Caco-2 (cell line): ENCODE measurements around the gene GREB1. TPM values are rescaled to one million over a fixed set of nuclear protein-coding genes. Genes with fewer than 3 reads are reported as not detected.

Experiments used
- BruUV-seq: library from RNA; stranded (reverse); fragments of 400-500 nt; replicated peaks from 2 replicates; lab custom pipeline; 2021; lab: Mats Ljungman, UMichigan
- CTCF ChIA-PET: fragments of 300-600 bp; sonication (Branson Sonifier 250); formaldehyde crosslinking; loops from one replicate; lab custom pipeline; 2022; ENCODE audit warnings: antibody characterized with exemption; lab: Charles Lee
- POLR2A ChIA-PET: fragments of 300-600 bp; sonication (Branson Sonifier 250); formaldehyde crosslinking; loops from one replicate; lab custom pipeline; 2022; ENCODE audit warnings: antibody characterized with exemption; lab: Charles Lee
- DNase-seq, 2 experiments: peaks; one replicate each; pipeline versions ENCODE4 v3.0.0 to v3.0.0-alpha.2; 2020 to 2022
- H3K27me3 ChIP-seq: replicated peaks from 2 replicates; pipeline ENCODE4 v1.6.0; 2011; ENCODE audit warnings: low read length; ENCODE audit not compliant: control insufficient read depth, insufficient read depth
- H3K36me3 ChIP-seq: 2 replicates; pipeline ENCODE4 v1.5.1; 2011; ENCODE audit warnings: low read length; ENCODE audit not compliant: control insufficient read depth, insufficient read depth
- H3K4me1 ChIP-seq: fragments of 250-450 bp; sonication (Bioruptor Pico); 2 replicates; pipeline ENCODE4 v1.5.1; 2020; ENCODE audit warnings: mild to moderate bottlenecking
- H3K4me3 ChIP-seq: 2 replicates; pipeline ENCODE4 v1.5.1; 2011; ENCODE audit warnings: low read depth, mild to moderate bottlenecking, control low read depth, low read length
- H3K9me3 ChIP-seq: fragments of 250-450 bp; sonication (Bioruptor Pico); 2 replicates; pipeline ENCODE4 v1.5.1; 2020; ENCODE audit warnings: mild to moderate bottlenecking, moderate library complexity
- H3K27ac Mint-ChIP-seq: one replicate; pipeline ENCODE4 v1.8.0; 2022; ENCODE audit warnings: mixed read lengths; ENCODE audit not compliant: unreplicated experiment
- H3K27me3 Mint-ChIP-seq: one replicate; pipeline ENCODE4 v1.8.0; 2022; ENCODE audit warnings: mixed read lengths; ENCODE audit not compliant: insufficient read depth, unreplicated experiment
- H3K36me3 Mint-ChIP-seq: one replicate; pipeline ENCODE4 v1.8.0; 2022; ENCODE audit warnings: mild to moderate bottlenecking, mixed read lengths; ENCODE audit not compliant: insufficient read depth, unreplicated experiment
- H3K4me1 Mint-ChIP-seq: one replicate; pipeline ENCODE4 v1.8.0; 2022; ENCODE audit warnings: low read depth, mixed read lengths; ENCODE audit not compliant: unreplicated experiment
- H3K4me3 Mint-ChIP-seq: one replicate; pipeline ENCODE4 v1.8.0; 2022; ENCODE audit warnings: mild to moderate bottlenecking, moderate library complexity, mixed read lengths; ENCODE audit not compliant: unreplicated experiment
- H3K9me3 Mint-ChIP-seq: one replicate; pipeline ENCODE4 v1.8.0; 2022; ENCODE audit warnings: mixed read lengths; ENCODE audit not compliant: unreplicated experiment
- CTCF ChIP-seq, 2 experiments: fragments of 200-600 bp in 1 of 2; IDR thresholded peaks; 1 replicate in 1 of 2; 2 replicates in 1 of 2; pipeline versions ENCODE4 v1.5.1 to v1.8.0; 2011 to 2022; ENCODE audit warnings: antibody characterized with exemption in 1 of 2, control low read depth in 1 of 2, inconsistent platforms in 1 of 2, low read depth in 1 of 2, low read length in 1 of 2, mild to moderate bottlenecking in 1 of 2, moderate library complexity in 1 of 2; ENCODE audit not compliant: insufficient read depth in 1 of 2, severe bottlenecking in 1 of 2, unreplicated experiment in 1 of 2
- intact Hi-C: fragments of 100-400 bp; cut with micrococcal nuclease; formaldehyde crosslinking; loops from one replicate; pipeline ENCODE4 v1.10.0; 2022; ENCODE audit not compliant: unreplicated experiment
- total RNA-seq: library from RNA; stranded (reverse); gene quantifications from 2 replicates; pipeline ENCODE4 v1.2.3, GENCODE V29; 2022

GREB1 gene
- total RNA-seq, 1 experiment from 2014 or later, result 2.4 TPM

- Mint-ChIP-seq H3K9me3 (no peaks in the 10 kb centered on the region), H3K4me3 (no peak overlapping the region), H3K27me3 (no peaks in the 10 kb centered on the region), H3K4me1 (no peaks in the 10 kb centered on the region), H3K27ac (no peak overlapping the region), H3K36me3 (no peaks in the 10 kb centered on the region)
- POLR2A ChIA-PET, result no interaction called here
- Histone ChIP-seq H3K27me3 (no peaks in the 10 kb centered on the region), H3K4me3 (no peak overlapping the region), H3K9me3 (no peaks in the 10 kb centered on the region), H3K36me3 (no peaks in the 10 kb centered on the region), H3K4me1 (no peaks in the 10 kb centered on the region)
- TF ChIP-seq CTCF (IDR thresholded peaks at IDR 0.05; ENCODE audit: insufficient read depth in 1 of 2, low read depth in 1 of 2, low read length in 1 of 2, severe bottlenecking in 1 of 2, unreplicated experiment in 1 of 2), result no peak
- no peak for DNase-seq
- no TSS peak for BruUV-seq
- intact Hi-C loops, result no loop called here
- CTCF ChIA-PET, result no interaction called here
Observed at GRCh38 chr2:11537951-11538350, 4.1 kb downstream of the GREB1 start.

- Histone ChIP-seq H3K36me3 (no peaks in the 10 kb centered on the region), H3K4me1 (no peaks in the 10 kb centered on the region), H3K9me3 (no peaks in the 10 kb centered on the region), H3K4me3 (no peak overlapping the region), H3K27me3 (no peaks in the 10 kb centered on the region)
- Mint-ChIP-seq H3K27me3 (no peaks in the 10 kb centered on the region), H3K4me1 (no peaks in the 10 kb centered on the region), H3K36me3 (no peaks in the 10 kb centered on the region), H3K9me3 (no peaks in the 10 kb centered on the region), H3K4me3 (no peak overlapping the region), H3K27ac (no peak overlapping the region)
- ChIA-PET CTCF (no interaction called here), POLR2A (no interaction called here)
- intact Hi-C loops, result no loop called here
- no peak for TF ChIP-seq CTCF (IDR thresholded peaks at IDR 0.05; ENCODE audit: insufficient read depth in 1 of 2, low read depth in 1 of 2, low read length in 1 of 2, severe bottlenecking in 1 of 2, unreplicated experiment in 1 of 2)
- no peak for DNase-seq
- BruUV-seq, result no TSS peak
Observed at GRCh38 chr2:11539317-11540147, 5.7 kb downstream of the GREB1 start.

GRCh38 chr2:11540148-11540995 is 6.5 kb downstream of the GREB1 start:
- H3K36me3 ChIP-seq, result no peaks in the 10 kb centered on the region
- intact Hi-C loops, result no loop called here
- H3K4me3 ChIP-seq, result no peak overlapping the region
- no TSS peak for BruUV-seq
- no peak for TF ChIP-seq CTCF (IDR thresholded peaks at IDR 0.05; ENCODE audit: insufficient read depth in 1 of 2, low read depth in 1 of 2, low read length in 1 of 2, severe bottlenecking in 1 of 2, unreplicated experiment in 1 of 2)
- Mint-ChIP-seq H3K4me1 (no peaks in the 10 kb centered on the region), H3K4me3 (no peak overlapping the region), H3K9me3 (no peaks in the 10 kb centered on the region), H3K27me3 (no peaks in the 10 kb centered on the region), H3K27ac (no peak overlapping the region), H3K36me3 (no peaks in the 10 kb centered on the region)
- H3K4me1 ChIP-seq, result no peaks in the 10 kb centered on the region
- no peaks in the 10 kb centered on the region for H3K9me3 ChIP-seq
- no peaks in the 10 kb centered on the region for H3K27me3 ChIP-seq
- POLR2A ChIA-PET, result no interaction called here
- no peak for DNase-seq
- CTCF ChIA-PET, result interaction anchor here (0.6 kb wide), 2 partner anchors 61 to 407 kb away, joined by 4 to 6 read pairs; a partner anchor contains a TSS
